ENCODE measurements around the gene RNF145. TPM values are rescaled to one million over a fixed set of nuclear protein-coding genes. Genes with fewer than 3 reads are reported as not detected.
"Not testable (repeated sequence)": the region's sequence is repeated elsewhere in the genome, so short reads cannot be mapped to it uniquely, and the experiment has no call there.

Gene RNF145
- total RNA-seq, 4 donors from 2014 or later, result 49.7 to 82.3 (median 72.3) TPM

GRCh38 chr5:159242656-159243055 is 33.3 kb upstream of the RNF145 start:
- H3K36me3 ChIP-seq, result no peaks in the 10 kb centered on the region
- WGBS, 2 donors, result 47 to 48% methylated on average over 4 of the region's 4 CpGs
- DNase-seq, result no peak
- H3K4me3 ChIP-seq, result no peak overlapping the region
- no peaks in the 10 kb centered on the region for H3K4me1 ChIP-seq
- intact Hi-C loops (cut with DNase I), result no loop called here
- H3K27ac ChIP-seq, result no peak overlapping the region
- no peaks in the 10 kb centered on the region for H3K9me3 ChIP-seq
- H3K27me3 ChIP-seq, result peaks cover 0 to 15% (median 0%) of the 10 kb centered on the region in 4 donors
- TF ChIP-seq POLR2A (IDR thresholded peaks at IDR 0.05), result no peak
- no peak for TF ChIP-seq CTCF (IDR thresholded peaks at IDR 0.05)

GRCh38 chr5:159241946-159242552 is 32.7 kb upstream of the RNF145 start:
- no peaks in the 10 kb centered on the region for H3K9me3 ChIP-seq
- intact Hi-C loops (cut with DNase I), result no loop called here
- DNase-seq, result no peak
- H3K27ac ChIP-seq, result no peak overlapping the region
- H3K27me3 ChIP-seq, result peaks cover 0 to 9% (median 0%) of the 10 kb centered on the region in 4 donors
- no peak for TF ChIP-seq POLR2A (IDR thresholded peaks at IDR 0.05)
- TF ChIP-seq CTCF (IDR thresholded peaks at IDR 0.05), result no peak
- H3K4me3 ChIP-seq, result no peak overlapping the region
- WGBS, 2 donors, result 29 to 31% methylated on average over 2 of the region's 2 CpGs
- H3K36me3 ChIP-seq, result no peaks in the 10 kb centered on the region
- no peaks in the 10 kb centered on the region for H3K4me1 ChIP-seq

- no peak for TF ChIP-seq POLR2A (IDR thresholded peaks at IDR 0.05)
- no peak for TF ChIP-seq CTCF (IDR thresholded peaks at IDR 0.05)
- H3K4me1 ChIP-seq, result no peaks in the 10 kb centered on the region
- no peak overlapping the region for H3K4me3 ChIP-seq
- intact Hi-C loops (cut with DNase I), result no loop called here
- H3K9me3 ChIP-seq, result no peaks in the 10 kb centered on the region
- no peaks in the 10 kb centered on the region for H3K36me3 ChIP-seq
- whole genome bisulfite sequencing, 2 donors, result 78 to 82% methylated on average over 4 of the region's 4 CpGs
- DNase-seq, result no peak
- H3K27ac ChIP-seq, result no peak overlapping the region
- no peaks in the 10 kb centered on the region for H3K27me3 ChIP-seq
Observed at GRCh38 chr5:159240301-159240870, 31.0 kb upstream of the RNF145 start.

GRCh38 chr5:159235871-159236520 is 26.6 kb upstream of the RNF145 start:
- DNase-seq; H3K4me1 ChIP-seq; H3K4me3 ChIP-seq; intact Hi-C loops (cut with DNase I); H3K36me3 ChIP-seq; H3K9me3 ChIP-seq; H3K27ac ChIP-seq; H3K27me3 ChIP-seq: not testable (repeated sequence)
- WGBS, 2 donors, result 97% methylated on average over 2 of the region's 2 CpGs

- Histone ChIP-seq H3K4me1 (peaks cover 0 to 40% (median 8%) of the 10 kb centered on the region in 3 donors), H3K27me3 (no peaks in the 10 kb centered on the region), H3K4me3 (no peak overlapping the region), H3K27ac (no peak overlapping the region), H3K9me3 (no peaks in the 10 kb centered on the region), H3K36me3 (no peaks in the 10 kb centered on the region)
- intact Hi-C loops (cut with DNase I), result no loop called here
- 78 to 89% methylated on average over 2 of the region's 2 CpGs for WGBS, 2 donors
- TF ChIP-seq POLR2A (IDR thresholded peaks at IDR 0.05) (no peak), CTCF (IDR thresholded peaks at IDR 0.05) (no peak)
- DNase-seq, result no peak
Observed at GRCh38 chr5:159231167-159231566, 21.8 kb upstream of the RNF145 start.

Data from esophagus squamous epithelium (tissue), 5 donors.